SU-DHL-6 (cell line): ENCODE results near the gene PPP2R3B.

ENCODE experiments used
- EZH2phosphoT487 ChIP-seq: fragments of 200-600 bp; sonication (generic), shearing (Covaris generic); conservative IDR thresholded peaks from 2 replicates; pipeline ENCODE4 v1.6.1; 2018; ENCODE audit warnings: mild to moderate bottlenecking, antibody characterized with exemption, low read length, moderate library complexity, mixed read lengths
- TF ChIP-seq, protein P1 (sequence below): fragments of 200-600 bp; sonication (generic); IDR thresholded peaks from one replicate; pipeline ENCODE4 v1.5.1; 2017; ENCODE audit warnings: antibody characterized with exemption, mild to moderate bottlenecking, low read length, moderate library complexity; ENCODE audit not compliant: insufficient read depth, poor library complexity, severe bottlenecking

DNA sequence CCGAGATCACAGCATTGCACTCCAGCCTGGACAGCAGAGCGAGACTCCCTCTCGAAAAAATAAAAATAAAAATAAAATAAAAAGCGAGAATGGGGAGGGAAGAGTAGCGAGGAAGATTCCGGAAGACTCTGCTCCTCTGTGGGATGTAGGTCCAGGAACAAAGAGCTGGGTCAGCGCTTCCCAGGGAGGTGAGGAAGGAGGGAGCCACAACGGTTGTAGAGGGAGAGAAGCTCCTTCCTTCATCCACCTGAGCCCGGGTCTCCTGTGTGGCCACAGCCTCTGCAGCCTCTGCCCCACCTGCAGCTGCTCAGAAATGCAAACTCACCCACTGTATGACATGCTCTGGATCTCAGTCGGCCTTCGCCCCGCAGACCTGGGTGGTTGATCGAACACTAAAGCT lies 3.8 kb upstream of the PPP2R3B start:
- TF ChIP-seq, protein P1, sequence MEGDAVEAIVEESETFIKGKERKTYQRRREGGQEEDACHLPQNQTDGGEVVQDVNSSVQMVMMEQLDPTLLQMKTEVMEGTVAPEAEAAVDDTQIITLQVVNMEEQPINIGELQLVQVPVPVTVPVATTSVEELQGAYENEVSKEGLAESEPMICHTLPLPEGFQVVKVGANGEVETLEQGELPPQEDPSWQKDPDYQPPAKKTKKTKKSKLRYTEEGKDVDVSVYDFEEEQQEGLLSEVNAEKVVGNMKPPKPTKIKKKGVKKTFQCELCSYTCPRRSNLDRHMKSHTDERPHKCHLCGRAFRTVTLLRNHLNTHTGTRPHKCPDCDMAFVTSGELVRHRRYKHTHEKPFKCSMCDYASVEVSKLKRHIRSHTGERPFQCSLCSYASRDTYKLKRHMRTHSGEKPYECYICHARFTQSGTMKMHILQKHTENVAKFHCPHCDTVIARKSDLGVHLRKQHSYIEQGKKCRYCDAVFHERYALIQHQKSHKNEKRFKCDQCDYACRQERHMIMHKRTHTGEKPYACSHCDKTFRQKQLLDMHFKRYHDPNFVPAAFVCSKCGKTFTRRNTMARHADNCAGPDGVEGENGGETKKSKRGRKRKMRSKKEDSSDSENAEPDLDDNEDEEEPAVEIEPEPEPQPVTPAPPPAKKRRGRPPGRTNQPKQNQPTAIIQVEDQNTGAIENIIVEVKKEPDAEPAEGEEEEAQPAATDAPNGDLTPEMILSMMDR, result no peak
- no peak for TF ChIP-seq EZH2phosphoT487
